Spleen (tissue), 7 donors: Measurements from ENCODE around the gene DNAH17.

Experiments used
- CTCF ChIP-seq, 11 experiments: fragments of 200-600 bp in 7 of 11; fragments of 450-650 bp in 4 of 11; sonication (generic) in 4 of 11; IDR thresholded peaks in 8 of 11; conservative IDR thresholded peaks in 3 of 11; 1 replicate in 7 of 11; 2 replicates in 4 of 11; pipeline versions ENCODE4 v1.4.0 to v1.8.0; 2016 to 2021; ENCODE audit warnings: antibody characterized with exemption in 11 of 11, inconsistent platforms in 4 of 11, mild to moderate bottlenecking in 1 of 11
- POLR2A ChIP-seq, 3 donors: fragments of 450-650 bp; IDR thresholded peaks; one replicate each; pipeline ENCODE4 v1.5.1; 2017; ENCODE audit warnings: antibody characterized with exemption in 3 of 3, mild to moderate bottlenecking in 1 of 3
- POLR2AphosphoS5 ChIP-seq, 3 donors: sonication (generic); formaldehyde crosslinking; IDR thresholded peaks; one replicate each; pipeline ENCODE4 v1.5.1; 2017; ENCODE audit warnings: antibody characterized with exemption in 3 of 3
- donor health status: DM: no; HTN: no; CAD: no; lungs with moderate emphysema.
- donor health status: DM: no; HTN: no; CAD: no.
- donor health status: DM: no; HTN: no; CAD: no.

GRCh38 chr17:78539781-78540180, 37.4 kb downstream of the DNAH17 start:
- TF ChIP-seq CTCF (IDR thresholded peaks at IDR 0.05 in 8 of 11, conservative IDR thresholded peaks at IDR 0.05 in 3 of 11) = no peak
- no peak for TF ChIP-seq POLR2AphosphoS5 (IDR thresholded peaks at IDR 0.05)
- no peak for TF ChIP-seq POLR2A (IDR thresholded peaks at IDR 0.05)
